ENCODE results near the gene CCDC78.

Gene CCDC78

DNA sequence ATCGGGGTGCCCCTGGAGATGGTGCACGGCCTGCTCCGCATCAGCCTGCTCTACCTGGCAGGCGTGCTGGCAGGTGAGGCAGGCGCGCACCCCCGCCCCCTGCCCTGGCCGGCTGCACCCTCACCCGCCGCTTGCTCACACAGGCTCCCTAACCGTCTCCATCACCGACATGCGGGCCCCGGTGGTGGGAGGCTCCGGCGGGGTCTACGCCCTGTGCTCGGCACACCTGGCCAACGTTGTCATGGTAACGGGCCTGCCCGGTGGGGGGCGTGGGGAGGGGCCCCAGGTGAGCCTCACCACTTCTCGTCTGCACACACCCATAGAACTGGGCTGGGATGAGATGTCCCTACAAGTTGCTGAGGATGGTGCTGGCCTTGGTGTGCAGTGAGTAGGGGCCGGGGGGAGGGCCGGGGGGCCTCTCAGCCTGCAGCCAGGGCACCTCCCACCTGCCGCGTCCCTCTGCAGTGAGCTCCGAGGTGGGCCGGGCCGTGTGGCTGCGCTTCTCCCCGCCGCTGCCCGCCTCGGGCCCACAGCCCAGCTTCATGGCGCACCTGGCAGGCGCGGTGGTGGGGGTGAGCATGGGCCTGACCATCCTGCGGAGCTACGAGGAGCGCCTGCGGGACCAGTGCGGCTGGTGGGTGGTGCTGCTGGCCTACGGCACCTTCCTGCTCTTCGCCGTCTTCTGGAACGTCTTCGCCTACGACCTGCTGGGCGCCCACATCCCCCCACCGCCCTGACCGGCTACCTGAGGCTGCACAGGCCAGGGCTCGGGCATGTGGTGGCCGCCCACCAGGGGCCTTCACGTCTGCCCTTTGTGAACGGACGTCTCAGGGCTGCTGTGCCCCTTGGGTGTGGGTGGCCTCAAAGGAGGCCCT lies 48.7 kb downstream of the CCDC78 start:
- H3K36me3 ChIP-seq (replicated peaks) = peaks cover 30% of the 10 kb centered on the region
- H3K27ac ChIP-seq = no peak overlapping the region
- in situ Hi-C loops (cut with HindIII; ENCODE audit: low pct_ligation_motif_present, low sequenced_read_pairs) = no loop called here
- no peak for DNase-seq
- H3K4me3 ChIP-seq (ENCODE audit: low read depth, low read length) = no peak overlapping the region
- H3K27me3 ChIP-seq (replicated peaks) = no peaks in the 10 kb centered on the region
- no peak for TF ChIP-seq CTCF (IDR thresholded peaks at IDR 0.05; ENCODE audit: low read depth, low read length, missing control alignments)

GRCh38 chr16:676913-677312 lies 49.3 kb downstream of the CCDC78 start:
- peaks cover 30% of the 10 kb centered on the region for H3K36me3 ChIP-seq (replicated peaks)
- H3K27ac ChIP-seq = no peak overlapping the region
- H3K27me3 ChIP-seq (replicated peaks) = no peaks in the 10 kb centered on the region
- no peak for DNase-seq
- H3K4me3 ChIP-seq (ENCODE audit: low read depth, low read length) = no peak overlapping the region
- no peak for TF ChIP-seq CTCF (IDR thresholded peaks at IDR 0.05; ENCODE audit: low read depth, low read length, missing control alignments)
- in situ Hi-C loops (cut with HindIII; ENCODE audit: low pct_ligation_motif_present, low sequenced_read_pairs) = no loop called here

DNA sequence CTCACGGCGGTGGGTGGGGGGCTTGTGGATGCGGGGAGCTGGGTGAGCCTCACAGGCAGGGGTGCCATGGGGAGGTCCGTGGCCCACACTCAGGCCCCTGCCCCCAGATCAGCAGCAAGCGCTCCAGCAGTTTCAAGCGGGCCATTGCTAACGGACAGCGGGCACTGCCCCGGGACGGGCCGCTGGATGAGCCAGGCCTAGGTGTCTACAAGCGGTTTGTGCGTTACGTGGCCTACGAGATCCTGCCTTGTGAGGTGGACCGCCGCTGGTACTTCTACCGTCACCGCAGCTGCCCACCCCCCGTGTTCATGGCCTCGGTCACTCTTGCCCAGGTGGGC lies 49.7 kb downstream of the CCDC78 start:
- Histone ChIP-seq H3K4me3 (ENCODE audit: low read depth, low read length) (no peak overlapping the region), H3K27me3 (replicated peaks) (no peaks in the 10 kb centered on the region), H3K36me3 (replicated peaks) (peaks cover 27% of the 10 kb centered on the region), H3K27ac (no peak overlapping the region)
- DNase-seq = no peak
- in situ Hi-C loops (cut with HindIII; ENCODE audit: low pct_ligation_motif_present, low sequenced_read_pairs) = no loop called here
- TF ChIP-seq CTCF (IDR thresholded peaks at IDR 0.05; ENCODE audit: low read depth, low read length, missing control alignments) = no peak

GRCh38 chr16:675884-676564 lies 50.2 kb downstream of the CCDC78 start:
- in situ Hi-C loops (cut with HindIII; ENCODE audit: low pct_ligation_motif_present, low sequenced_read_pairs) = no loop called here
- Histone ChIP-seq H3K27me3 (replicated peaks) (no peaks in the 10 kb centered on the region), H3K36me3 (replicated peaks) (peaks cover 31% of the 10 kb centered on the region), H3K27ac (no peak overlapping the region), H3K4me3 (ENCODE audit: low read depth, low read length) (peak overlapping the region; percentile 29)
- no peak for DNase-seq
- TF ChIP-seq CTCF (IDR thresholded peaks at IDR 0.05; ENCODE audit: low read depth, low read length, missing control alignments) = no peak

DNA sequence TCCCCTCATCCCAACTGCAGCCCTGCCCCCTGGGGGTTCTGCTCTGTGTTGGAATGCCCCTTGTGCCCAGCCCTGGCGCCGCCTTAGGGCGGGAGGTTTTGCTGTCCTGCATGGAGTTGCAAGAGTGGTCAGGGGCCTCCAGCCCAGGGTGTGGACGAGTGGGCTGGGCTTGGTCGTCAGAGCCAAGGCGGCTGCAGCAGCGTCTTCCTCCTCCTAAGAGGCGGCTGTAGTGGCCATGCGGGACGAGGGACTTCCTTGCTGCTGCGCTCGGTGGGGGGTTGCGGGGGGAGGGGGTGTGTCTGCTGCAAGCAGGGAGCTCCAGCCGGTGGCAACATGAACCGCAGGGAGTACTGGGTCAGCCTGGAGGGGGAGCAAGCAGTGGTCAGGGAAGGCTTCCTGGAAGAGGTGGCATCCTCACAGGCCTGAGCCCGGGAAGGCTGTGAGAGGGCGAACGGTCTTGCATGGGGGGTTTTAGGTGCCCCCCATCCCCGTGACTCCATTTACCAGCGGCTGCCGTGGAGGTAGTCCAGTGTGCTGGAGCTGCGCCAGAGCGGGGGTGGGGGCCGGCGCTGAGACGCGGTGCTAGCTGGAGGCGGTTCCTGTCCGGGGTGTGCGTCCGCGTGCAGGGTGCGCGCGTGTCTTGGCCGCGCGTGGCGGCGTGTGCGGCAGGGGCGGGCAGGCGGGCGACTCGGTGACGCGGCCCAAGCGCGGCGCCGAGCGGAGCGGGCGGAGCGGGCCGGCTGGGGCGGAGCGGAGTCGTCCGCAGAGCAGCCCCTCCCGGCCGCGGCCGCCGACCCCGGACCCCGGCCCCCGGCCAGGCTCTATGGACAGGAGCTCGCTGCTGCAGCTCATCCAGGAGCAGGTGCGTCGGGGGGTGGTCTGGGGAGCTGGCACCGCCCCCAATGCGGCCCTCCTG lies 51.0 kb downstream of the CCDC78 start, which contains the start of gene RHBDL1:
Gene RHBDL1, plus strand, starts transcription at position 704 of the 916 bp plus-strand sequence. Its CDS starts 120 bp downstream, at position 824.
- in situ Hi-C loops (cut with HindIII; ENCODE audit: low pct_ligation_motif_present, low sequenced_read_pairs) = no loop called here
- H3K27me3 ChIP-seq (replicated peaks) = no peaks in the 10 kb centered on the region
- TF ChIP-seq CTCF (IDR thresholded peaks at IDR 0.05; ENCODE audit: low read depth, low read length, missing control alignments) = no peak
- no peak within 1 kb of the TSS for H3K27ac ChIP-seq
- DNase-seq = peak; percentile 34
- peaks cover 39% of the 10 kb centered on the region for H3K36me3 ChIP-seq (replicated peaks)
- H3K4me3 ChIP-seq (ENCODE audit: low read depth, low read length) = peak within 1 kb of the TSS; percentile 40

Measured in brain microvascular endothelial cell (primary cell).